ENCODE results near the gene CSTF2T. TPM values are rescaled to one million over a fixed set of nuclear protein-coding genes. Genes with fewer than 3 reads are reported as not detected.

Gene CSTF2T
- total RNA-seq, 4 donors from 2014 or later, result 11.9 to 17.3 (median 16.2) TPM

- H3K36me3 ChIP-seq, result no peaks in the 10 kb centered on the region
- no peak for DNase-seq
Observed at GRCh38 chr10:51707392-51707791, 8.0 kb upstream of the CSTF2T start.

GRCh38 chr10:51706225-51706624 is 6.8 kb upstream of the CSTF2T start:
- Histone ChIP-seq H3K4me1 (no peaks in the 10 kb centered on the region), H3K4me3 (no peak overlapping the region), H3K36me3 (no peaks in the 10 kb centered on the region), H3K27ac (peak overlapping the region in 1 of 4 donors; percentile 52), H3K9me3 (no peaks in the 10 kb centered on the region), H3K27me3 (no peaks in the 10 kb centered on the region)
- DNase-seq, result peak in 2 of 3 donors; percentile 22 to 72
- TF ChIP-seq POLR2A (IDR thresholded peaks at IDR 0.05) (no peak), CTCF (IDR thresholded peaks at IDR 0.05) (no peak)

More at GRCh38 chr10:51707392-51707791, 8.0 kb upstream of the CSTF2T start:
- H3K9me3 ChIP-seq, result no peaks in the 10 kb centered on the region
- TF ChIP-seq POLR2A (IDR thresholded peaks at IDR 0.05) (no peak), CTCF (IDR thresholded peaks at IDR 0.05) (no peak)
- no peak overlapping the region for H3K4me3 ChIP-seq
- H3K27ac ChIP-seq, result peak overlapping the region in 3 of 4 donors; percentile 39 to 52 (median 45)
- H3K4me1 ChIP-seq, result no peaks in the 10 kb centered on the region
- no peaks in the 10 kb centered on the region for H3K27me3 ChIP-seq

- H3K27me3 ChIP-seq, result no peaks in the 10 kb centered on the region
- no peak for DNase-seq
- H3K36me3 ChIP-seq, result no peaks in the 10 kb centered on the region
- H3K27ac ChIP-seq, result peak overlapping the region in 1 of 4 donors; percentile 52
- no peaks in the 10 kb centered on the region for H3K4me1 ChIP-seq
- no peak for TF ChIP-seq POLR2A (IDR thresholded peaks at IDR 0.05)
- no peak for TF ChIP-seq CTCF (IDR thresholded peaks at IDR 0.05)
- no peaks in the 10 kb centered on the region for H3K9me3 ChIP-seq
- H3K4me3 ChIP-seq, result no peak overlapping the region
Observed at GRCh38 chr10:51705774-51706173, 6.4 kb upstream of the CSTF2T start.

- no peak for TF ChIP-seq POLR2A (IDR thresholded peaks at IDR 0.05)
- TF ChIP-seq CTCF (IDR thresholded peaks at IDR 0.05), result no peak
- H3K4me1 ChIP-seq, result peaks cover 0 to 30% (median 11%) of the 10 kb centered on the region in 4 donors
- no peaks in the 10 kb centered on the region for H3K9me3 ChIP-seq
- no peaks in the 10 kb centered on the region for H3K36me3 ChIP-seq
- no peaks in the 10 kb centered on the region for H3K27me3 ChIP-seq
- peak overlapping the region; percentile 50 to 91 (median 80) for H3K4me3 ChIP-seq
- H3K27ac ChIP-seq, result peak overlapping the region; percentile 84 to 94 (median 87)
- peak in 1 of 3 donors; percentile 47 for DNase-seq
Observed at GRCh38 chr10:51700228-51700817, 928 bp upstream of the CSTF2T start.

GRCh38 chr10:51699145-51699474 is 285 bp downstream of the CSTF2T start:
- TF ChIP-seq POLR2A (IDR thresholded peaks at IDR 0.05) (no peak), CTCF (IDR thresholded peaks at IDR 0.05) (no peak)
- Histone ChIP-seq H3K4me1 (peaks cover 0 to 30% (median 11%) of the 10 kb centered on the region in 4 donors), H3K4me3 (peak overlapping the region; percentile 50 to 91 (median 80)), H3K27me3 (no peaks in the 10 kb centered on the region), H3K9me3 (no peaks in the 10 kb centered on the region), H3K27ac (peak overlapping the region; percentile 84 to 94 (median 87)), H3K36me3 (no peaks in the 10 kb centered on the region)
- DNase-seq, result no peak
